ENCODE data around the gene ITIH1.
"Not testable (repeated sequence)": the region's sequence is repeated elsewhere in the genome, so short reads cannot be mapped to it uniquely, and the experiment has no call there.

Gene ITIH1

DNA sequence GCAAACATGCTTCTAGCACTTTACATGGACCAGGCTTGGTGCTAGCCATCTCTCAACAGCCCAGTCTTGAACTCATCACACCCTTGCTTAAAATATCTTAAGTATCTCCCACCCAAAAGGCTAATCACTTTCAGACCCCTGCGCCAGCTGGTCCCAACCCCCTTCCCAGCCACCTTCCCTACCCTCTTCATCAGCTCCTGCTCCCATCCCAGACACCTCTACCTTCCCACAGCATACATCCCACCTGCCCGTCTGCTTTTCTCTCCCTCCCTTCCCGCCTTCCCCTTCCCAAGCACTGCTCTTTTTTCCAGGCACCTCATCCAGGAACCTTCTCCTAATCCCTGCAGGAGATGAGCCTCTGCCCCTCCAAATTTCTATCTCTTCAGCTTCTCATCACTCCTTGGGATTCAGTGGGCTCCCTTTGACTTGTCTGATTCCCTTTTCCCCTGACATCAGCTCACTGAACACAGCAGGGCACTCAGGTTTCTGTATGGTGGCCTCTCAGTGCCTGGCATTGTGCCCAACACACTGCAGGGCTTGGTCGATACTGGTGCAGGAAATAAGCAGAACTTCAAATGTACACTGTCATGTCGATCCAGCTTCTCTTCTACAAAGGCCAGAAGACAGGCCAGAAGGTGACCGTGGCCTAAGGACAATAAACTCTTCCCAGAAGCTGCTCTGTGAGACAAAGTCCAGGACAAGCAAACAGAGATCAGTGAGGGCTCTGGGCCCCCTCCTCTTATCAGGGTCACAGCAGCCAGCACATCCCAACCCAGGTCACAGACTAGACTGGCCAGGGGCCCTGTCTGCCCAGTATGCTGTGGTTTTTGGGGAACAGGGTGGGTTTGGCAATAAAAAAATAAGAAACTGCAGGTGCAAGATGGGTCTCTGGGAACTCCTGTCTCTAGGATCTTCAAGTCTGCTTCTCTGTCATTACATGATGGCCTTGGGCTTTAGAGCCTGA is 2.2 kb upstream of the ITIH1 start:
- peak; percentile 42 for DNase-seq (ENCODE audit: low spot score)

DNA sequence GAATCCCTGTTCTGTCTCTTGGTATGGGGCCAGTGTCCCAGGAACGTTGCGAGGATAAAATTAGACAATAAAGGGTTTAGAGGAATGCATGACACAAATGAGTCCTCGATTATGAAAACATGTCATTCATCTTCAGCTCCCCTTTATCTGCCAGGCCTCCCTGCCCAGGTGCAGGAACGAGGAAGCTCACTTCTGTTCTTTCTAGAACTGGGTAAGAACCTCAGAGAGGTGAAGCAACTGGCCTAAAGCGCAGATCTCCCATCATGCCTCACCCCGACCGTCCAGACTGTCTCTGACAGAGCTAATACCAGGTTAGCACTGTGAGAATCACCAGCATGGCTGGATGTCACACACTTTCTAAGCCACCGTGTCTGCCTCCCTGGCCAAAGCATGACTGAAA is 1.5 kb upstream of the ITIH1 start:
- no peak for DNase-seq (ENCODE audit: low spot score)

DNA sequence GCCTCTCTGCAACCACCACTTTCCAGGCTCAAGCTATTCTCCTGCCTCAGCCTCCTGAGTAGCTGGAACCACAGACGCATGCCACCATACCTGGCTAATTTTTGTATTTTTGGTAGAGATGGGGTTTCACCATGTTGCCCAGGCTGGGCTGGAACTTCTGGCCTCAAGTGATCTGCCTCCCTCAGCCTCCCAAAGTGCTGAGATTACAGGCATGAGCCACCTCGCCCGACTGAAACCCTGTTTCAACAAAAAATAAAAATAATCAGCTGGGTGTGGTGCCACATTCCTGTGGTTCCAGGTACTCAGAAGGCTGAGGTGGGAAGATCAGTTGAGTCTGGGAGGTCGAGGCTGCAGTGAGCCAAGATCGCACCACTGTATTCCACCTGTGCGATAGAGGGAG is 913 bp upstream of the ITIH1 start:
- not testable (repeated sequence) for DNase-seq (ENCODE audit: low spot score)

DNA sequence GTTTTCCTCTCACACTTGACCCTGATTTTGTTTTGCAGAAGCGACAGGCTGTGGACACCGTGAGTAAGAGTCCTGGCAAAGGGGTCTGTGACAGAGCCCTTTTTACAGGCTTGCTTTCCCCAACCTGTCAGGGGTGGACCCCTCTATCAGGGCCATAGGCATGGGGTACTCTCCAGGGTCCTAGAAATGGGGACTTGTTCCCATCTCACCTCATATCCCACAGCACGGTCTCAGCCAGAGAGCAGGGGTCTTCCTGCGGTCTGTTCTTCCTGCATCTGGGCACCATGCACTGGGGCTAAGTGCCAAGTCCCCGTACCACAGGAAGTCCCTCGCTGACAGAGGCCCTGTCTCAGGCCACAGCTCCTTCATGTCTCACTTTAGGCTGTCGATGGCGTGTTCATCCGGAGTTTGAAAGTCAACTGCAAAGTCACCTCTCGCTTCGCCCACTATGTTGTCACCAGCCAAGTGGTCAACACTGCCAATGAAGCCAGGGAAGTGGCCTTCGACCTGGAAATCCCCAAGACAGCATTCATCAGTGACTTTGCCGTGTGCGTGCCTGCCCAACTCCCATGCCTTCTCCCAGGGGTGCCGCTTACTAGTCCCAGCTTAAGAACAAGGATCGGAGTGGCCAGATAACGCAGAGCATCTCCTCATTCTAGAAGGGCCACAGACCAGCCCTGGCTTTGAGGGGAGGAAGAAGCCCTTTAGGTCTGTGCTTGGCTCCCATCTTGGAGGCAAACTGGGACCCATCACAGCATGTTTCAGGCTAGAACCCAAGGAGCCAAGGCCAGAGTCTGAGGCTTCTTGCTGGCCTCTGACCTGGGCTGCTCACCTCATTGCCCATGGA is 783 bp downstream of the ITIH1 start:
- DNase-seq (ENCODE audit: low spot score) = no peak

DNA sequence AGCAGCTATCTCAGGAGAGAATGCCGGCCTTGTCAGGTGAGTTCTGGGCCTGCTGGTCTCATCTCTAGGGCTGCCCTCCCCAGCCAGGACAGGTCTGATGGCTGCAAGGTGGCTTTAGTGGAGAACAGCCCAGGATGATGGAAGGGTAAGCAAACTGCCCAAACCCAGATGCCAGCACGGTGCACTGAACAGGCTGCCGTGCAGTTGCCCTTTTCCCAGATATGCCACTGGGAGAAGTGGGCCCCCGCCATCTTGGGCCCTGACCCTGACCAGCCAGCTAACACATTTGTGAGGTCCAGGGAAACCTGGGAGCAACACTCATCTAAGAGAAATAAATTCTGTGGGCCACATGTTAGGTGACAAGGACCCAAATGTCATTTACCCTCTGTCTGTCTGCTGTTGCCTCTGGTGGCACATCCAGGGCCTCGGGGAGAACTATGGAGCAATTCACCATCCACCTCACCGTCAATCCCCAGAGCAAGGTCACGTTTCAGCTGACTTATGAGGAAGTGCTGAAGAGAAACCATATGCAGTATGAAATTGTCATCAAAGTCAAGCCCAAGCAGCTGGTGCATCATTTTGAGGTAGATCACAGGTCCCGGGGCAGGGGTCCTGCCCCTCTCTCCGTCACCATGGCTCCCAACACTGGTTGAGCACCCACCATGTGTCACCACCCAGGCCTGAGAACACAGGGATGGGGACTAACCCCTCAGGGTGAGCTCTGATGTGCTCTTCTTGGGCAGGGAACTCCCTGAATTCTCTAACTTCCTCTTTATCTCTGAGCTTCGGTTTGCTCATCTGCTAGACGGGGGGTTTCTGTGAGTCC is 1.8 kb downstream of the ITIH1 start:
- DNase-seq (ENCODE audit: low spot score) = no peak

DNA sequence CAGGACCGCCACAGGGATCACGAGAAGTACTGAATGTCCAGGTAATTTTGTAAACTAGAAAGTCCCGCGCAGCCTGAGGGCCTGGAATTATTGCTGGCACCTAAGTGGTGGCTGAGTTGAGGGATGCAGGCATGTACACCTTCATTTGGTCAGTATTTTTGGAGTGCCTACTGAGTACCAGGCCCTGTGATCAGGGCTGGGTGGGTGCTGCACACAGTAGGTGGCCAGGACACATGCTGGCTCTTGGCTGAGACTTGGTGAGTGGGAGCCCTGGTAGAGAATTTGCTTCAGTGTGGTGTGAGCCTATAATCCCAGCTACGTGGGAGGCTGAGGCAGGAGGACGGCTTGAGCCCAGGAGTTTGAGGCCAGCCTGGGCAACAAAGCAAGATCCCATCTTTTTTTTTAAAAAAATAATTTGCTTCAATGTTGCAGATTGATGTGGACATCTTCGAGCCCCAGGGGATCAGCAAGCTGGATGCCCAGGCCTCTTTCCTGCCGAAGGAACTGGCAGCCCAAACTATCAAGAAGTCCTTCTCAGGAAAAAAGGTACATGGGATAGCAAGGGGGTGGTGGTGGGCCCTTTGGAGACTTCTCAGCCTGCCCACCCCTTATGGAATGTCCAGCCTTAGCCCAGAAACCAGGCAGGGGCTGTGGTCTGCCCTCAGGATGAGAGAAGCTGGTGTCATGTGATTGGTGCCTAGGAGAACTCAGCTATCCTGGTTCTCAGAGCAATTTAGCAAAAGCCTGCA is 2.6 kb downstream of the ITIH1 start:
- no peak for DNase-seq (ENCODE audit: low spot score)

DNA sequence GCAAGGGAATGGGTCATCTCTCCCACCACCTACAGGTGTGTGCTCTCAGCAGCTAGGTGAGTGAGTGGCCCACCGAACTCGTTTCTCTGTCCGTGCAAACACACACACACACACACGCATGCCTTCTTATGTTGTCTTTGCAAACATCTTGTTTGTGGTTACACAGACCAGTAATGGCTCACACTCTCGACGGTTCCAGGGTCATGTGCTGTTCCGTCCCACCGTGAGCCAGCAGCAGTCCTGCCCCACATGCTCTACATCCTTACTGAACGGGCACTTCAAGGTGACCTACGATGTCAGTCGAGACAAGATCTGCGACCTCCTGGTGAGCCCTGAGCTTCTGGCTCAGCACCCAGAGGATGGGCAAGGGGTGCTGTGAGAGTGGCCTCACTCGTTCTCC is 4.3 kb downstream of the ITIH1 start:
- DNase-seq (ENCODE audit: low spot score) = no peak

DNA sequence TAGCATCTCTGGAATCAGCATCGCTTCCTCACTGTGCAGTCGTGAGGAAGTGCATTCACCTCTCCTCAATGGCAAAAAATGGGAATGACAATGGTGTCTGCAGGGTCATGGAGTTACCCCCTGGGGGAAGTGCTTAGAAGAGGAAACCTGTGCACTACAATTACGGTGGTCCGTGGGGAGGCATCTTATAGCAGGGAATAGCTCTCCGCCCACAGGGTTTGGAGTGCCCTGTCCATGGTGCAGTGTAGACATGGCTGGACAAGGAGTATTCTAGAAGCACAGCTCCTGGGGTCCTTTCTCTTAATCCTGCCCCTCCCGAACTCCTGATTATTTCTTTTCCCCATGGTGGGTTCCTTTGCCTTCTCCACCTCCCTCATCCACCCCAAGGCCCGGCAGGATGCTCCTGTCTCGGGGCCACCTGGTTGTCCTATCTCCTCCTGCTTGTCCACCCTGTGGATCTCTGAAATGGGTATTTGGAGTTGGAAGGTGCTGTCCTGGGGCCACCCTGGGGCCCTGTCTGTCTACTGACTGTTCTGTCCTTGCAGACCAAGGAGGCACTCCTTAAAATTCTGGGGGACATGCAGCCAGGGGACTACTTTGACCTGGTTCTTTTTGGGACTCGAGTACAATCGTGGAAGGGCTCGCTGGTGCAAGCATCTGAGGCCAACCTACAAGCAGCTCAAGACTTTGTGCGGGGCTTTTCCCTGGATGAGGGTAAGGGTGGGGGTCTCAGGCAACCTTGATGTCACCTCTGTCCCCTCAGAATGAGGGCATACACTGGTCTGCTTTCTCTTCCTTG is 5.2 kb downstream of the ITIH1 start:
- no peak for DNase-seq (ENCODE audit: low spot score)

DNA sequence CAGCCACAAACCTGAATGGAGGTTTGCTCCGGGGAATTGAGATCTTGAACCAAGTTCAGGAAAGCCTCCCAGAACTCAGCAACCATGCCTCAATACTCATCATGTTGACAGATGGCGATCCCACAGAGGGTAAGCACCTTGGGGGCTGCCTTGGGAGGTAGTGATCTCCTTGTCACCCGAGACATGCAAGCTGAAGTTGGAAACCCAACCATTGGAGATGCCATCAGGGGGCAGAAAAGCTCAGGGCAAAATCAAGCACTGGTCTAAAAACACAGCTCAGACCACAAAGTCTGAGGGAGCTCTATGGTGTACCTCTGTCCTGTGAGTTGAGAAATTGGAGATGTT is 5.8 kb downstream of the ITIH1 start:
- DNase-seq (ENCODE audit: low spot score) = no peak

DNA sequence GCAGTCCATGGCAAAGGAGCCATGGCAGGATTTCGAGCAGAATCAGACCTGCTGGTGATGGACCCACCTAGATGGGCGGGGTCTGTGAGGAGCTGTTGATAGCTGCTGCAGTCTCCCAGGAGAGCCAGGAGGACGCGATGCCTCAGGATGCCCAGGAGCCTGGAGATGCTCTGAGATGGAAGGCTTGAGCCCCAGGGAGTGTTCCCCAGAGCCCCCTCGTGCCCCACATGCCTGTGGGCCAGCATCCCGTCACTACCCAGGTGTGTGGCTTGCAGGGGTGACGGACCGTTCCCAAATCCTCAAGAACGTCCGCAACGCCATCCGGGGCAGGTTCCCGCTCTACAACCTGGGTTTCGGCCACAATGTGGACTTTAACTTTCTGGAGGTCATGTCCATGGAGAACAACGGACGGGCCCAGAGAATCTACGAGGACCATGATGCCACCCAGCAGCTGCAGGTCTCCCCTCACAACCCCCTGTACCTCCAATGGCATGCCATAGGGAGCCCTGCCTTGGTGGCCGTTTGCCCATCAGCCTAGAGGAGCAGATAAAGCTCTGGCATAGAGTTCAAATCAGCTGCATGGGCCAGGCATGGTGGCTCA is 6.7 kb downstream of the ITIH1 start:
- no peak for DNase-seq (ENCODE audit: low spot score)

DNA sequence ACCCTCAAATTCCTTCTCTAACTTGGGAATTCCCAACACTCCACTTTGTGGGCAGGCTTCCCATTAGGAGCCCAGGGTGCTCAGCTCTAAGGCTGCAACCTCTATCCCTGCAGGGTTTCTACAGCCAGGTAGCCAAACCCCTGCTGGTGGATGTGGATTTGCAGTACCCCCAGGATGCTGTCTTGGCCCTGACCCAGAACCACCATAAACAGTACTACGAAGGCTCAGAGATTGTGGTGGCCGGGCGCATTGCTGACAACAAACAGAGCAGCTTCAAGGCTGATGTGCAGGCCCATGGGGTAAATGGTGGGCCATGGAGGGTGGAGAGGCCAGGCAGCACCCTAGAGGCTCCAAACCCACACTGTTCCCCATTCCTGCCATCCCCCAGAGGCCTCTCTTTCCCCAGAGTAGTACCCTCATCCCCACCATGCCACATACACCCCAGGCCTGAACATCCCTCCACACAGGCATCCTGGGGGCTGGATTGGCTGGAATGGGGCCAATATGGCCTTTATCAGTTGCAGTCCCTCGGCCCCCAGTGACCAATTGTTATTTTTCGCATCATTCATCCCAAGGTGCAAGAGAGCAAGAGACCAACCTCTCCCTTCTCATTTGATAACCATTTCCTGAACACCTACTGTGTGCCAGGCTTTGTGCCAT is 7.7 kb downstream of the ITIH1 start:
- no peak for DNase-seq (ENCODE audit: low spot score)

DNA sequence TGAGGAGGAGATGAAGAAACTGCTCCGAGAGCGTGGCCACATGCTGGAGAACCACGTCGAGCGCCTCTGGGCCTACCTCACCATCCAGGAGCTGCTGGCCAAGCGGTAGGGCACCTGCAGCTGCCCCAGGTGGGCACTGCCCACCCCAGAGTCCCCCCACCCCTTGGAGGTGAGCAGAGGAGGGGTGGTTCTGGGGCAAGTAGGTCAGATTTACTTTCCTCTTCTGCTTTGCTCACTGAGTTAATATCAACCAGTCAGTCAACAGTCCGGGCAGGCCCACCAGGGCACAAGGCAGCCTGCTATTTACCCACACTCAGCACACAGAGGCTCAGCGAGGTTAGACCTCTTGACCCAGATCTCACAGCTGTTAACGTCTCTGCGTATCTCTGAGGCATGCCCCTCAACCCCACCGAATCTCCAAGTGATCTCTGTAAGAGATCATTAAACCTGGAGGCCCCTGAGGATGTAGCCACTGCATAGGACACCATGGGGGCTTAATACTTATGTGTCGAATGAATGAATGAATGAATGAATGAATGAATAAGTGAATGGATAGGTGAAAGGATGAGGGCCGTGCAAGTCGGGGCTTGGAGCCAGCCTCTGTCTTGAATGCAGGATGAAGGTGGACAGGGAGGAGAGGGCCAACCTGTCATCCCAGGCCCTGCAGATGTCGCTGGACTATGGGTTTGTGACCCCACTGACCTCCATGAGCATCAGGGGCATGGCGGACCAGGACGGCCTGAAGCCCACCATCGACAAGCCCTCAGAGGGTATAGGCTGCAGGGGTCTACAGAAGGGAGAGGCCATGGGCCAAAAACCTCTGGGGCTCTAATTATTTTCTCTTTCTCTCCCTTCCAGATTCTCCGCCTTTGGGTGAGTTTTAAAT is 9.2 kb downstream of the ITIH1 start:
- DNase-seq (ENCODE audit: low spot score) = no peak

DNA sequence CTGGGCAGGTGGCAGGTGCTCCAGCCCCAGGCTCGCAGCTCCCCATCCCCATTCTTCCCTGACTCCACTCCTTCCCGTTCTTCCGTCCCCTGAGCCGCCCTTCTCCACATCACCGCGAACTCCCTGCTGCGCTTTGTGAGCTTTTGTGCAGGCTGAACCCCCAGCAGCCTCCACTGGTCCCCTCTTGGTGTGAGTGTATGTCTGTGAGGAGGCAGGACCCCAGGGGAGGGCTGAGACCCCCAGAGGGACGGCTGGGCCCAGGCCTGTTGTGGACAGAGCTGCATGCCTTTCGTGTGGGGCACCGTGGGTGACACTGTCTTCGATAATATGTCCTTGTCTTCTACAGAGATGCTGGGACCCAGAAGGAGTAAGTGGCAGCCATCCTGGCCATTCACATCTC is 9.8 kb downstream of the ITIH1 start:
- DNase-seq (ENCODE audit: low spot score) = no peak

DNA sequence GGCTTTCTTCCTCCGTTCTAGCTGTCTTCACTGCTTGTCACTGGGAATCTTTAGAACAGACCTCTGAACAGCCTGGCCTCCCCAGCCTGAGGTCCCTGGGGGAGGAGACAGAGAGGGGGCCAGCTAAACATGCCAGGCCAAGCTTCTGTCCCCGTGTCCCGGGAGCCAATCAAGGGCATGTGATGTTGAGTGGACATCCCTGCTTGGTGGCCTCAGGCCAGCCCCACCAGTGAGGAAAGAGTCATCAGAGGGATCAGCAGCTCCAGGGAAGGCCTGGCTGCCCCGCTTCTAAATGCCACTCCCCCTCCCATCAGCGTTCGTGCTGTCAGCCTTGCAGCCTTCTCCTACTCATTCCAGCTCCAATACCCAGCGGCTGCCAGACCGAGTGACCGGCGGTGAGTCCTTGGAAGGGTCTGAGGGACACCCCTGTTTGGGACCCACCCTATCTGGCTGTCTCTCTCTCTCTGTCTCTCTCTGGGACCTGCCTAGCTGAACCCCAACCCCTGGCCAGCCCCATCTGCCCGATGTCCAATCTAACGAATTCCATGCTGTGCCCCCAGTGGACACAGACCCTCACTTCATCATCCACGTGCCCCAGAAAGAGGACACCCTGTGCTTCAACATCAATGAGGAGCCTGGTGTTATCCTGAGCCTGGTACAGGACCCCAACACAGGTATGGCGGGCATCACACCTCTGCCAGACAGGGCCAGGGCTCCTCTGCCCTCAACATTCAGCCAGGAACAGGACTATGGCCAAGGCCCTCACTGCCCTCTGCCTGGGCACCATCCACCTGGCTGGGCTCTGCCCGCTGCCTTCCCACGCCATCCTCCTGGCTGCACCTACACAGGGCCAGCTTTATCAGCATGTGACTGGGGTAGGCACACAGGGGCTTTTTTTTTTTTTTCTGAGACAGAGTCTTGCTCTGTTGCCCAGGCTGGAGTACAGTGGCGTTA is 10.6 kb downstream of the ITIH1 start:
- no peak for DNase-seq (ENCODE audit: low spot score)

DNA sequence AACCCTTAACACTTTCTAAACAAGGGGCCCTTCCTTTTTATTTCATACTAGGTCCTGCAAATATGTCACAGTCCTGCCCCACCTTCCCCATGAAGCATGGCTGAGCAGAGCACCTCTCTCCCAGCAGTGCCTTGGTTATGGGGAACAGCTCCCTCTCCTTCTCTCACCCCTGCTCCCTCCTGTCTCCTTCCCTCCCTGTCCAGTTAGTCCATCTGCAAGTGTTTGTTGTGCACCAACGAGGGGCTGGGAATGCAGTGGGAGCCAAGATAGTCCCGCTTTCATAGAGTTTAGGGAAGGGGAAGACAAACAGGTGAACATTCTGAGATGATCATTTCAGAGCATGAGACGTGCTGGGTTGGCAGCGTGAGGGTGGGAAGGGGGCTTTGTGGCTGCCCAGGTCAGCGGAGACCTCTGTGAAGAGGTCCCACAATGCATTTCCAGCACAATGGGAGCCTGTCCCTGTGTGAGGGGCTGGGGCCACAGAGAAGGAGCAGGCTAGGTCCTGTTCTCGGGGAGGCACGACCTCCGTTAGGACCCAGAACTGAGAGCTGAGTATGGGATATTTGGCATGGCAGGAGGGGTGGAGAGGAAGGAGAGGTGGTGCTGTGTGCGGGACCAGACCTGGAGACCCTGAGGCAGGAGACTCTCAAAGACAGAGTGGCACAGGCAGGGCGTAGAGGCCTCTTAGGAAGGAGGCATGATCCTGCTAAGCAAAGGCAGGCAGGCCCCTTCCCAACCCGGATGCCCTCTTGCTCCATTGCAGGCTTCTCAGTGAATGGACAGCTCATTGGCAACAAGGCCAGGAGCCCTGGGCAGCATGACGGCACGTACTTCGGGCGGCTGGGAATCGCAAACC is 11.7 kb downstream of the ITIH1 start:
- no peak for DNase-seq (ENCODE audit: low spot score)

DNA sequence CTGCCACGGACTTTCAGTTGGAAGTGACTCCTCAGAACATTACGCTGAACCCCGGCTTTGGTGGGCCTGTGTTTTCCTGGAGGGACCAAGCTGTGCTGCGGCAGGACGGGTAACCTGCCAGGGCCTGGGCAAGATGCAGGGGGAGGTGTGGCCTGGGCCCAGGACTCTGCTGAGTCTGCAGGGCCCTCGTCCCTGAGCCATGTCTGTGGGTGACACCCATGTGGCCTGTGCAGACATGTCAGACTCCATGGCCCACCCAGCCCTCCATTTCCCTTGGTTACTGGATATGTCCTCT is 12.3 kb downstream of the ITIH1 start:
- no peak for DNase-seq (ENCODE audit: low spot score)

DNA sequence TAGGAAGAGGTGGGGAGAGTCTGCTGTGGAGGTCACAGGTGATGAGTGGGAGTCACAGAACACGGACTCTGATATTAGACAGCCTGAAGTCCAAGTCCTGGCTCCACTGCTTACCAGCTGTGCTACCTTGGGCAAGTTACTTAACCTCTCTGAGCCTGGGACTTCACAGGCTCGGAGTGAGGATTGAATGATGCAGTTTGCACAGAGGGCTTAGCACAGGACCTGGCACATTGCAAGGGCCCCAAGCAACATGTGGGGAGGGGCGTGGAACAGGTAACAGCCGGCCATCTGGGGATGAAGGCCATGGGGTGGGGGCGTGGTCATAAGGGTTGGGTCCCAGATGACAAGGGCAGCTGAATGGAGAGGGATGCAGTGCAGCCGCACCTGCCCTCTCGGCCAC is 12.9 kb downstream of the ITIH1 start:
- no peak for DNase-seq (ENCODE audit: low spot score)
